Left lobe of liver (tissue), 2 donors: ENCODE results near the gene FMO5. TPM values are rescaled to one million over a fixed set of nuclear protein-coding genes. Genes with fewer than 3 reads are reported as not detected.
"Not testable (repeated sequence)": the region's sequence is repeated elsewhere in the genome, so short reads cannot be mapped to it uniquely, and the experiment has no call there.

Experiments used
- ATAC-seq: fragments of 200-7000 bp; cut with Tn5 transposase; one replicate; pipeline ENCODE4 v1.9.1; 2020; ENCODE audit warnings: mild to moderate bottlenecking, moderate library complexity
- DNase-seq: peaks from one replicate; pipeline ENCODE4 v3.0.0-alpha.2; 2020; ENCODE audit warnings: low spot score
- total RNA-seq: library from RNA; stranded (reverse); gene quantifications from one replicate; pipeline ENCODE4 v1.2.1, GENCODE V29; 2021
- donor health status: DM: no; HTN: no; CAD: no; lungs with moderate emphysema.
- donor health status: DM: no; HTN: yes; CAD: no.

The FMO5 gene
- total RNA-seq, 1 donor from 2014 or later, result 108 TPM

- not testable (repeated sequence) for DNase-seq
- peak; percentile 26 for ATAC-seq
Measured at GRCh38 chr1:147157116-147157515, 68.0 kb downstream of the FMO5 start.

- ATAC-seq, result peak; percentile 66
Measured at GRCh38 chr1:147156642-147157041, 68.5 kb downstream of the FMO5 start.

GRCh38 chr1:147152772-147153171, 72.4 kb downstream of the FMO5 start:
- ATAC-seq, result peak; percentile 50
- DNase-seq, result no peak

More at GRCh38 chr1:147156642-147157041, 68.5 kb downstream of the FMO5 start:
- no peak for DNase-seq

GRCh38 chr1:147151244-147151643, 73.9 kb downstream of the FMO5 start:
- no peak for ATAC-seq

GRCh38 chr1:147142886-147143285, 82.3 kb downstream of the FMO5 start:
- DNase-seq (no peak), ATAC-seq (no peak)

More at GRCh38 chr1:147151244-147151643, 73.9 kb downstream of the FMO5 start:
- no peak for DNase-seq

Other genes starting within 250 kb of the FMO5 start
- gene PRKAB2, start 52.9 kb downstream of the FMO5 start, total RNA-seq, result 35.3 TPM
- gene CHD1L, start 17.3 kb upstream of the FMO5 start, total RNA-seq, result 27.9 TPM